ENCODE data around the gene KRTAP5-1. TPM values are rescaled to one million over a fixed set of nuclear protein-coding genes. Genes with fewer than 3 reads are reported as not detected.

The KRTAP5-1 gene
- total RNA-seq (2022; extraction: Qiagen RNA extraction), result not detected in 5 replicates

GRCh38 chr11:1584661-1585370 is at the start of gene KRTAP5-1:
TSS of gene KRTAP5-1 (minus strand) at chr11:1585283. CDS start at chr11:1585249, 34 bp downstream.

GRCh38 chr11:1629326-1630185 is 44.5 kb upstream of the KRTAP5-1 start, which contains the start of gene KRTAP5-5:
TSS of gene KRTAP5-5 (plus strand) at chr11:1629775. CDS start at chr11:1629841, 66 bp downstream.

GRCh38 chr11:1622086-1622485 is 37.0 kb upstream of the KRTAP5-1 start, which contains the start of gene KRTAP5-4:
TSS of gene KRTAP5-4 (minus strand) at chr11:1622138. CDS start at chr11:1622093, 45 bp downstream.

GRCh38 chr11:1608363-1608762 is 23.3 kb upstream of the KRTAP5-1 start, which contains the start of gene KRTAP5-3:
TSS of gene KRTAP5-3 (minus strand) at chr11:1608463. CDS start at chr11:1608385, 78 bp downstream.

GRCh38 chr11:1597994-1598380 is 12.9 kb upstream of the KRTAP5-1 start, which contains the start of gene KRTAP5-2:
TSS of gene KRTAP5-2 (minus strand) at chr11:1598294. CDS start at chr11:1598250, 44 bp downstream.

GRCh38 chr11:1572197-1573076 is 12.6 kb downstream of the KRTAP5-1 start, which contains the start of gene DUSP8:
TSS of gene DUSP8 (minus strand) at chr11:1572271. CDS start at chr11:1565826, 6,445 bp downstream.

Other genes with a start within 250 kb of the KRTAP5-1 start
- 4.5 to 7.8 TPM (median 6.3 TPM) in 5 replicates for gene BRSK2, start 195.3 kb downstream of the KRTAP5-1 start, total RNA-seq (2022; extraction: Qiagen RNA extraction)
- 40.5 to 47.5 TPM (median 42.1 TPM) in 5 replicates for gene MOB2, start 98.5 kb downstream of the KRTAP5-1 start, total RNA-seq (2022; extraction: Qiagen RNA extraction)
- gene DUSP8, start 13.0 kb downstream of the KRTAP5-1 start, total RNA-seq (2022; extraction: Qiagen RNA extraction), result 1.4 to 2.2 TPM (median 1.8 TPM) in 5 replicates
- not detected in 5 replicates for gene KRTAP5-2, start 13.0 kb upstream of the KRTAP5-1 start, total RNA-seq (2022; extraction: Qiagen RNA extraction)
- not detected in 5 replicates for gene KRTAP5-3, start 23.2 kb upstream of the KRTAP5-1 start, total RNA-seq (2022; extraction: Qiagen RNA extraction)
- not detected in 5 replicates for gene KRTAP5-4, start 36.9 kb upstream of the KRTAP5-1 start, total RNA-seq (2022; extraction: Qiagen RNA extraction)
- gene KRTAP5-5, start 44.5 kb upstream of the KRTAP5-1 start, total RNA-seq (2022; extraction: Qiagen RNA extraction), result not detected in 5 replicates
- not detected in 5 replicates for gene KRTAP5-6, start 111.9 kb upstream of the KRTAP5-1 start, total RNA-seq (2022; extraction: Qiagen RNA extraction)
- 1.0 to 2.1 TPM (median 1.3 TPM) in 5 replicates for gene IFITM10, start 165.3 kb upstream of the KRTAP5-1 start, total RNA-seq (2022; extraction: Qiagen RNA extraction)
- gene CTSD, start 178.6 kb upstream of the KRTAP5-1 start, total RNA-seq (2022; extraction: Qiagen RNA extraction), result 349 to 542 TPM (median 490 TPM) in 5 replicates
- gene SYT8, start 249.7 kb upstream of the KRTAP5-1 start, total RNA-seq (2022; extraction: Qiagen RNA extraction), result 0.12 to 0.49 TPM (median 0.26 TPM) in 5 replicates